HG03064 (cell line): Measurements from ENCODE around the gene MPC2.

ENCODE experiments used
- ATAC-seq: cut with Tn5 transposase; IDR thresholded peaks from one replicate; pipeline ENCODE4 v1.9.1; 2021; ENCODE audit warnings: low read depth; ENCODE audit not compliant: unreplicated experiment

Gene MPC2

DNA sequence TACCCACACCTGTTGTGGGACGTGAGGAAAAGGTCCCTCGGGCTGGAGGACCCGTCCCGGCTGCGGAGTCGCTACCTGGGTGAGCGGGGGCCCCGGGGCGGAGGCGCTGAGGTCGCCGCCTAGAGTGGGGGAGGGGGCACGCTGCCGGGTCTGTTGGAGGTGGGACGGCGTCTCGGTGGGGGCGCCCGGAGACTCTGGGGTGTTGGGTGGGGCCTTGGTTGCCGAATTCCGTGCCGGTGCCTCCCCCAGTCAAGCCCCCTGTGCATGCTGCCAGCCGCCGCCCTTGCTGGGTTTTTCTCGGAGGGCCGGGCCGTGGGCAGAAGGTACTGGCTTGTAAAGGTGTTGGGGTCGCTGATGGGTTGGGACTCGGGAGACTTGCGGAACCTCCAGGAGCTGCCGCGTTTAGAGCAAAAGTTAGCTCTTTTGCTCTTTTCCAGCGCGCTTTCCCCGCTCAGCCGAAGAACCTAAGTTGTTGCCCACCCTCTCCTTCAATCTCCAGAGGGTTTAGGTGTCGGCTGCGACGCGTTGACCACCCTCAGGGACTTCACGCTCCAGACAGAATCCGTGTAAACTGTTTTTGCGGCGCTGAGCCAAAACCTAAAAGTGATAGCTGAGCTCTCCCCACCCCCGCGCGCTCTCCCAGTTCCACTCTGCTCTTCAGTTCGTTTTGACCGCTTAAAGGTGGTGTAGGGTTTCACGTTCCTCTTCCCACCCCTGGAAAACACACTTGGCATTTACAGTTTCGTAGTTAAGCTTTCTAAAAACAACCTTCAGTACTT, at the start of gene MPC2:
Gene MPC2 (minus strand): TSS at position 143 of the 779 bp plus-strand sequence. CDS start 1,231 bp downstream, outside the sequence.
- peak; percentile 7 for ATAC-seq

DNA sequence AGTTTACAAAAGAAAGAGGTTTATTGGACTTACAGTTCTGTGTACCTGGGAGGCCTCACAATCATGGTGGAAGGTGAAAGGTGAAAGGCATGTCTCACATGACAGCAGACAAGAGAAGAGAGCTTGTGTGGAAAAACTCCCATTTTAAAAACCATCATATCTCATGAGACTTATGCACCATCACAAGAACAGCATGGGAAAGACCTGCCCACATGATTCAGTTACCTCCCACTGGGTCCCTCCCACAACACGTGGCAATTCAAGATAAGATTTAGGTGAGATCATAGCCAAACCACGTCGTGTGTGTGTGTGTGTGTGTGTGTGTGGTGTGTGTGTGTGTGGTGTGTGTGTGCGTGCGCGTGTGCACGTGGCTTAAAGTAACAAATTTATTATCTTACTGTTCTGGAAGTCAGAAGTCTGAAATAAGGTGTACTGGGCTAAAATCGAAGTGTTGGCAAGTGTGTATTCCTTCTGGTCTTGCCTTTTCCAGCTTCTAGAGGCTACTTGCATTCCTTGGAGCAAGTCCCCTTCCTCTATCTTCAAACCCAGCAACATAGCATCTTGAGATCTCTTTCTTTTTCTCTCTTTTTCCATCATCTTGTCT, 48.1 kb upstream of the MPC2 start:
- no peak for ATAC-seq

DNA sequence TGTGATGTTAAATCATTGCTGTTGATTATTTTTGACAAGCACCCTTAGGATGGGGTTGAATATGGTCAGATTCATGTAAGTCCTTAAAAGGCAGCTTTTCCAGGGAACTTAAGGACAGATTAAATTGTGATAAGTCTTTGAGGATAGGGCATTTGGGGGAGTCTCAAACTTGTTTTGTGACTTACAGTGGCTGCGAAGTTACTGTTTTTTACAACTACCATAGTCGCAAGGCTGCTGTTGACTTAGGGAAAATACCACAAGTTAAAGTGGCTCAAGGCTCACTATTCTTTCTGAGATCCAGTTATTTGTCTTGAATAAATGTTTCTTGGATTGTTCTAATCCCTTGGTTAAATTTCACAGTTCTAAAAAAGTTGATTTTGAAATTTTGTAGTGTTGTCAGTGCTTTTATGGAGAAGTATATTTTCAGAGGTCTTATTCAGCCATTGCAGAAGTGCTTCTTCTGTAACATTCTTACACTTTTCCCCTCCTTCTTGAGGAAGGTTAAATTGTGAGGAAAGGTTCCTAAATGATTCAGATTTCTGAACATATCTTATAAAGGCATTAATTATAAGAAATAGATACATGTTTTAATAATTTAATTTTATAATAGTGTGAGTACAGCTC, 47.0 kb upstream of the MPC2 start:
- no peak for ATAC-seq

DNA sequence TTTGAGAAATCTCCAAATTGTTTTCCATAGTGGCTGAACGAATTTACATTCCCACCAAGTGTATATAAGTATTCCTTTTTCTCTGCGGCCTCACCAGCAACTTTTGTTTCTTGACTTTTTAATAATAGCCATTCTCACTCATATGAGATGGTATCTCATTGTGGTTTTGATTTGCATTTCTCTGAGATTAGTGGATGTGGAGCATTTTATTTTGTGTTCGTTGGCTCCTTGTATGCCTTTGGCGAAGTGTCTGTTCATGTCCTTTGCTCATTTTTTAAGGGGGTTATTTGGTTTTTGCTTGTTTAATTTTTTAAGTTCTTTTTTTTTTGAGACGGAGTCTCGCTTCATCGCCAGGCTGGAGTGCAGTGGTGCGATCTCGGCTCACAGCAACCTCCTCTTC, 45.1 kb upstream of the MPC2 start:
- no peak for ATAC-seq

DNA sequence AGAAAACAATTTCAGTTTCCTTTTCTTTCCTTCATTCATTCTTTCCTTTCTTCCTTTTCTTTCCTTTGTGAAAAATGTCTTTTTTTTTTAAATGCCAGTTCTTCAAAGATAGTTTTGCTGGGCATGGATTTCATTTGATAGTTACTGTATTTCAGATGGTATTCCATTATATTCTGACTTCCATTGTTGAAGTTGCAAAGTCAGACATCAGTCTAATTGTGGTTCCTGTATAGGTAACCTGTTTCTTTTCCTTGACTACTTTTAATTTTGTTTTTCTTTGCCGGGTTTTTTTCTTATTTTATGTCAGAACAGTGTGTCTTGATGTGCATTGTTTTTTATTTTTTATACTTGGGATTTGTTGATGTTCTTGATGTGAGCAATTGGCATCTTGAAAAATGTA, 40.4 kb upstream of the MPC2 start:
- no peak for ATAC-seq

DNA sequence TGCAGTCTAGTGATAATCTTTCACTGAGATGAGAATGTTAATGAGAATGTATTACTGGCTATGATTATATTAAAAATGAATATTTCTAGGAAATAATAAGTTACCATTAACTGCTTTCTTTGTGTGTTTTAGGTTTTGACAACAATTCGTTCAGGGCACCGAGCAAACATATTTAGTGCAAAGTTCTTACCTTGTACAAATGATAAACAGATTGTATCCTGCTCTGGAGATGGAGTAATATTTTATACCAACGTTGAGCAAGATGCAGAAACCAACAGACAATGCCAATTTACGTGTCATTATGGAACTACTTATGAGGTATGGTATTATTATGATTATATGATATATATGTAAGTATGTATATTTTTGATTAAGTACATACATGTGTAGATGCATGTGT, 37.8 kb upstream of the MPC2 start:
- no peak for ATAC-seq

DNA sequence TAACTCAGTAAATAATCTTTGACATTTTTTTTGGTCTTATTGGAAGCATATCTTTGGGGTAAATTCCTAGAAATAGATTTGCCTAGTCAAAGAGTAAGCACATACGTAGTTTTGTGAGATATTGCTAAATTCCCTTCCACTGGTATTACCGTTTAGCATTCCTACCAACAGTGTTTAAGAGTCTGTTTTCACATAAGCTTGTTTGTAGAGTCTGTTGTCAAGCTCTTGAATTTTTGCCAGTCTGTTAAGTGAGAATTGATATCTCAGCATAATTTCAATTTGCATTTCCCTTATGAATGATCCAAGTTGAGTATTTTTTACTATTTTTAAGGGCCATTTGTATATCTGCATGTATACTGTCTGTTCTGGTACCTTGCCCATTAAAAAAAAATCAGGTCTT, 37.0 kb upstream of the MPC2 start:
- ATAC-seq, result no peak

DNA sequence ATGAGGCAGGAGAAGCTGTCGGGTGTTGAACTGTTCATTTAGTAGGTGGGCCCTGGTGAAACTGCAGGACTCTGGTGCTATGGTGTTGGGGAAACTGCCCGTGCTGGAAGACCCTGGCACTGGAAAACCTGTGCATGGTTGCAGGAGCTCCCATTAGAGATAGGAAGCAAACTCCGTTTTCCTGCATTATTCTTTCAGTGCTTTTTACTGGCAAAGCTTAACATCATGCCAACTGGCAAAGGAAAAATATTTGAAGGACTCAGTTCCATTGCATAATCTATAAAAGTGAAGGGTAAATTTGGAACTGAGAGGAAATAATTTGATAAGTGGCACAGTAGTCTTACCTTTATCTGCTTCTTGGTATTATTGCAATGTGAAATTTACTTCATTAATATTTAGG, 31.7 kb upstream of the MPC2 start:
- ATAC-seq, result no peak

DNA sequence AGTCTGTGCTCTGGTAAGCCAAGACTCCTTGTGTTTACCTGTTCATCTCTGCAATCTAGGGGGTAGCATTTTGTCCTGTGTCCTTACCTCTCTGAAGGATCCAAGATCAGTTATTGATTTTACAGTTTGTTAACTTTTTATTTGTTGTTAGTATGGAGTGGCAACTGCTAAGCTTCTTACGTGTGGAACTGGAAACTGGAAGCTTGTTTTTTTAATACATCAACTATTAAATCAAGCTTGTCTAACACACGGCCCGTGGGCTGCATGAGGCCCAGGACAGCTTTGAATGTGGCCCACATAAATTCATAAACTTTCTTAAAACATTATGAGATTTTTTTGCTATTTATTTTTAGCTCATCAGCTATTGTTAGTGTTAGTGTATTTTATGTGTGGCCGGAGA, 29.2 kb upstream of the MPC2 start:
- ATAC-seq, result no peak

DNA sequence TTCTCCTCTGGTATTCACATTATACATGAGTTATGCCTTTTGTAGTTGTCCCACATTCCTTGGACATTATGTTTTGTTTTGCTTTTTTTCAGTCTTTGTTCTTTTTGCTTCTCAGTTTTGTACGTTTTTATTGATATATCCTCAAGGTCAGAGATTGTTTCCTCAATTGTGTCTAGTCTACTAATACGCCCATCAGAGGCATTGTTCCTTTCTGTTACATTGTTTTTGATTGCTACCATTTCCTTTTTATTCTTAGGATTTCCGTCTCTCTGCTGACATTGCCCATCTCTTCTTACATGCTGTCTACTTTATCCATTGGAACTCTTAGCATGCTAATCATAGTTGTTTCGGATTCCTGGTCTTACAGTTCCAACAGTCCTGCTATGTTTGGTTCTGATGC, 27.8 kb upstream of the MPC2 start:
- ATAC-seq, result no peak

DNA sequence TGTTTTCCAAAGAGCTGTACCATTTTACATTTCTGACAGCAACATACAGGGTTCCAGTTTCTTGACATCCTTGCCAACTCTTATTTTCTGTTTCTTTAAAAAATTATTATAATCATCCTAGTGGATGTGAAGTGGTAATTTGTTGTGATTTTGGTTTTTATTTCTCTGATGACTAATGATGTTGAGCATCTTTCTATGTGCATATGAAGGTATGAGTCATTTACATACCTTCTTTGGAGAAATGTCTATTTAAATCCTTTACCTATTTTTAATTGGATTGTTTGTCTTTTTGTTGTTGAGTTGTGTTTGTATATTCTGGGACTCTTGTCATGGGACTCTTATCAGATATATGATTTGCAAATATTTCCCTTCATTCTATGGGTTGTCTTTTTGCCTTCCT, 20.8 kb upstream of the MPC2 start:
- ATAC-seq, result no peak

DNA sequence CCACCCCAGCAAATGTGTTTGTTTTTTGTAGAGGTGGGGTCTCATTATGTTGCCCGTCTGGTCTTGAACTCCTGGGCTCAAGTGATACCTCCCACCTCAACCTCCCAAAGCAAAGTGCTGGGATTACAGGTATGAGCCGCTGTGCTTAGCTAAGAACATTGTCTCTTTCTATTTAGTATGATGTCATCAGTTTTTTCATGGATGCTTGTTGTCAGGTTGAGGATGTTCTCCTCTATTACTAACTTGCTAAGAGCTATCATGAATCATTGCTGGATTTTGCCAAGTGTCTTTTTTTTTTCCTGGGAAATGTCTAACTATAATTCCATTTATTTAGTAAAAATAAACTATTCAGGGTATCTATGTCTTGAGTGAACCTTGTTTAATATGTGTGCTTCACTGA, 19.0 kb upstream of the MPC2 start:
- no peak for ATAC-seq

DNA sequence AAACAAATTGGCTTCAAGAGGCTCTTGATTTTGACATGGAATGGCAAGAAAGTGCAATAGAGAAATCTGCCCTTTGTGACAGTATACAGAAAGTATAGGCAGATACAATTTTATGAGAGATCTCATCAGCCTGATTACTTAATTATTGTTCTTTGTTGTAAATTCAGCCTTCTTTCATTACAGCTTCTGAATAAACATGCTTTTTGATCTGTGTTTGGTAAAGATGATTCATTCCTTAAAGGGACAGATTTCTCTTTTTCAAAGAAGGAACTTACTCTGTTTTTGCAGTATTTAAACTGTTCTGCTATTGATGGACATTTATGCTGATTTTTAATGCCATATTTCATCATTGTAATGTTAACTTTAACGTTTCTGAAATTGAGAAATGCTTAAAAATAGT, 13.7 kb upstream of the MPC2 start:
- ATAC-seq, result no peak

DNA sequence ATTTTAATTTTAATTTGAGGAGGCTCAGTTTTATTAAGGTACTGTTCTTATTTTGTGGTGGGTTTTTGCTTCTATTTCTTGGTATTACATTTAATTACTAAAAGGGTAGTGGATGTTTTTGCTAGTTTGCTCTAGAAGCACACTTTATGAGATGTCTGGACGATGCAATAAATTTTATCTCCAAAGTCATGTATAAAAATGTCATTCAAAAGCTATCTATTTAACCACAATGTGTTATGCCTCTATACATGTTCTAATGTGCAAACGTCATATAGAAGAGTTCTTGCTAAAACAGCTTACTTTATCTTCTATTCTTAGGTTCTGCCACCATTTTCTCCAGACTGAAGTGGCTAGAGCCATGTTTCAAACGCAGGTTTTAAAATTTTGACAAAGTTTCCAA, 12.9 kb upstream of the MPC2 start:
- no peak for ATAC-seq

DNA sequence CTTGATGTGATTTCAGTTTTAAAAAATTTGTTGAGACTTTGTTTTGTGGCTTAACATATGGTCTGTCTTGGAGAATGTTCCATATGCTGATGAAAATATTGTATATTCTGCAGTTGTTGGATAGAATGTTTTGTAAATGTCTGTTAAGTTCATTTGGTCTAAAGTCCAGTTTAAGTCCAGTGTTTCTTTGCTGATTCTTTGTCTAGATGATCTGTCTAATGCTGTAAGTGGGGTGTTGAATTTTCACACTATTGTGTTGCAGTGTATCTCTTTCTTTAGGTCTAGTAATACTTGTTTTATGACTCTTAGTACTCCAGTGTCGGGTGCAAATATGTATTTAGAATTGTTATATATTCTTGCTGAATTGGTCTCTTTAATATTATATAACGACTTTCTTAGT, 10.9 kb upstream of the MPC2 start:
- no peak for ATAC-seq

DNA sequence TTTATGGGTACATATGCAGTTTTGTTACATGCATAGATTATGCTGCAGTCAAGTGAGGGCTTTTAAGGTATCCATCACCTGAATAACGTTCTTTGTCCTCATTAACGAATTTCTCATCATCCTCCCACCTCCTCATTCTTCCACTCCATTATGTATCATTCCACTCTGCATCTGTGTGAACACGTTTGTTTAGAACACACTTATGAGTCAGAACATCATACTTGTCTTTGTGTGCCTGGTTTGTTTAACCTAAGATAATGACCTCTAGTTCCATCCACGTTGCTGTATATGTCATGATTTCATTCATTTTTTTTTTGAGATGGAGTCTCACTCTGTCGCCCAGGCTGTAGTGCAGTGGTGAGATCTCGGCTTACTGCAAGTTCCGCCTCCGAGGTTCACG, 6.7 kb upstream of the MPC2 start:
- ATAC-seq, result no peak

DNA sequence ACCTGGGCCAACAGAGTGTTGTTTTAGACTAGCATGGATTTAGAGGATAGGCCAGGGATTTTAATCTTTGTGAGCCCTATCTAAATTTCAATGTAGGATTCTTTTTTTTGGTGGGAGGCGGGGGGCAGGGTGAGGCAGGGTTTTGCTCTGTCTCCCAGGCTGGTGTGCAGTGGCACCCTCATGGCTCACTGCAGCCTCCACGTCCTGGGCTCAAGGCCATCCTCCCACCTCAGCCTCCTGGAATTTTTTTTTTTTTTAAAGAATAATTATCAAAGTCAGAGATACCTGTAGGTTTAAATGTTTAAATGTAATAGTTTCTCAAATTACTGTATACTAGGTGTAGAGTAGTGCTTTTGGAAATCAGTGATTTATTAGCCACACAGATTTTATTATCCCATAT, 3.4 kb upstream of the MPC2 start:
- ATAC-seq, result no peak

DNA sequence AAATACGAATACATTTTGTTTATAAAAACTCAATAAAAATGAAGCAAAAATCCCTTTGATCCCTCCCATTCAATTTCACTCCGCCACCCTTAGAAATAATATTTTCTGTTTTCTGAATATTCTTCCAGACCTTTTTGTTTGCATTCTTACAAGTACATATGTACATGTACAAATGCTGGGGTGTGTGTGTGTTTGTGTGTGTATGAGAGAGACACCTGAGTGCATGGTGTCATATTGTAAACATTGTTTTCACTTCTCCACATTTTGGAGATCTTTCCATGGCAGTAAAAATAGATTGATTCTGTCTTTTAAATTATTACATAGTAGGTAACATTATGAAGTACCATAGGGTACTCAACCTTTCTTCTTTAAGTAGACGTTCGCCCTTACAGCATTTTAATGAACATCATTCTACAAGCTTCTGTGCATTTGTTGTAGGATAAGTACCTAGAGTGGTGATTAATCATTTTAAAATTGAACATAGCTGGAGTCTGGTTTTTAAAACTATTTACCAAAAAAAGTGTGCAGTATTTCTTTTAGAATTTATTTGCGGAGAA, 1.3 kb upstream of the MPC2 start:
- no peak for ATAC-seq

DNA sequence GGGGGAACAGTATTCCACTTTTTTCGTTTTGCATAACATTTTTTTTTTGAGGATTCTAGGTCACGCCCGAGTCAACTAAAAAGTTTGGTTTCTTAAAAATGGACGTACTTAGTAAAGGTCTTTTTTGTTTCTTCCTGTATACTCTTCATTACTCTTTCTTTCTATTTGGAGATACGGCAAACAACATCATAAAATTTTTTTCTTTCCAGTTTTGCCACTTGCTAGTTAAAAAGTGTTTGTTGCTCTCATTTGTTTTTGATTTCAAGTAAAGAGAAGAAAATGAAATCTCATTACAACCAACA, 788 bp upstream of the MPC2 start:
- ATAC-seq, result no peak

DNA sequence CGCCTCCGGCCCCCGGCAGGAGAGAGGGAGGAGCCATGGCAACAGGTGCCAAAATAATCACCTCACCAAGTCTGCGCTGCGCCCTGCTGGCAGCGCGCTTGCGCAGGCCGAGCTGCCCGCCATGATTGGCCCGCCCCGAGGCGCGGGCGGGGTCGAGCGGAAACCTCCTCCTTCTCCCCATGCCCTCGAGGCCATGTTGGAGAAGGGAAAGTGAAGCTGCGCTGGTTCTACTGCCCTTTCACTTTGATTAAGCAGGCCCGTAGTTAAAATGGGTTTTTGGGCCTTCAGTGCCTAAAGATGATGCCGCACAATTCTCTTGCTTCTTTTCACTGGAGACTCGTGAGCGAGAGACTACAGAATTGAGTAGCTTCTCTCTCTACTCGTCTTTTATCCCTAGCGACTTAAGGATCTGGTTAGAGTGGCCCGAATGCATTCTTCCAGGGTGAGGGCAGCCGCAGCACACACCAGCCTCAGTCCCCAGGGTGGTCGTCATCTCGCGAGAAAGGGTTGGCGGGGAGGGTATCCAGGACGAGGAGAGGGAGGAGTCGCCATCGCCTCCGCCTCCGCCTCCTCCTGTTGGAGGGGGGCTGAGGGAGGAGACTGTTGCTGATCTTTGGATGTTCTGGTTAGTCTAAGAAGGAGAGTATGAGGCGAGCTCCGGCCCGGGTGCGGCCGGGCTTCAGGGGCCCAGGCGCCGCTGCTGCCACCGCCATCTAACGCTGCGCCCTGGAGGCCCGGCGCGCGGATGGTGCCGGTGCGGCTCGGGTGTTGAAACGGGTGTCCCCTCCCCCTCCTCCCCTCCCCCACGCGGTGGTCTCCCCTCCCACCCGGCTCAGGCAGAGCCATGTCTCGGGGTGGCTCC, 573 bp downstream of the MPC2 start, which contains the start of gene DCAF6:
Gene DCAF6 (plus strand): TSS at position 616 of the 862 bp plus-strand sequence. CDS start 229 bp downstream, at position 845.
- peak; percentile 73 for ATAC-seq
